Occipital lobe (tissue), 2 donors: ENCODE results near the gene ERLIN1. TPM values are rescaled to one million over a fixed set of nuclear protein-coding genes. Genes with fewer than 3 reads are reported as not detected.
"Not testable (repeated sequence)": the region's sequence is repeated elsewhere in the genome, so short reads cannot be mapped to it uniquely, and the experiment has no call there.

ENCODE experiments used
- DNase-seq: peaks from one replicate; lab custom pipeline; 2025; lab: John Stamatoyannopoulos, UW
- total RNA-seq: library from RNA; depleted of rRNA; stranded (reverse); fragments of >200 nt; gene quantifications from one replicate; pipeline ENCODE4 v1.2.3, GENCODE V29; 2014

Gene ERLIN1
- total RNA-seq, 1 donor from 2014 or later: 9.8 TPM

GRCh38 chr10:100135486-100135885, 50.3 kb downstream of the ERLIN1 start:
- DNase-seq: no peak

GRCh38 chr10:100133801-100134200, 52.0 kb downstream of the ERLIN1 start:
- DNase-seq: no peak

- no peak for DNase-seq
Observed at GRCh38 chr10:100132427-100132826, 53.4 kb downstream of the ERLIN1 start.

- no peak for DNase-seq
Observed at GRCh38 chr10:100131571-100131970, 54.3 kb downstream of the ERLIN1 start.

- no peak for DNase-seq
Observed at GRCh38 chr10:100130831-100131230, 55.0 kb downstream of the ERLIN1 start.

GRCh38 chr10:100129424-100129823, 56.4 kb downstream of the ERLIN1 start:
- DNase-seq: no peak

- DNase-seq: no peak
Observed at GRCh38 chr10:100128951-100129350, 56.9 kb downstream of the ERLIN1 start.

GRCh38 chr10:100125335-100125734, 60.5 kb downstream of the ERLIN1 start:
- not testable (repeated sequence) for DNase-seq

- no peak for DNase-seq
Observed at GRCh38 chr10:100124097-100124496, 61.7 kb downstream of the ERLIN1 start.

GRCh38 chr10:100122780-100123179, 63.0 kb downstream of the ERLIN1 start:
- DNase-seq: no peak

GRCh38 chr10:100120550-100120949, 65.3 kb downstream of the ERLIN1 start:
- no peak for DNase-seq

- no peak for DNase-seq
Observed at GRCh38 chr10:100119726-100120125, 66.1 kb downstream of the ERLIN1 start.

- DNase-seq: no peak
Observed at GRCh38 chr10:100114976-100115770, 70.7 kb downstream of the ERLIN1 start.

- DNase-seq: no peak
Observed at GRCh38 chr10:100114460-100114859, 71.4 kb downstream of the ERLIN1 start.

- no peak for DNase-seq
Observed at GRCh38 chr10:100109670-100110069, 76.2 kb downstream of the ERLIN1 start.

GRCh38 chr10:100106865-100107264, 79.0 kb downstream of the ERLIN1 start:
- no peak for DNase-seq

GRCh38 chr10:100104300-100104699, 81.5 kb downstream of the ERLIN1 start:
- no peak for DNase-seq

GRCh38 chr10:100103581-100103980, 82.2 kb downstream of the ERLIN1 start:
- no peak for DNase-seq

GRCh38 chr10:100101192-100102076, 84.4 kb downstream of the ERLIN1 start:
- no peak for DNase-seq

GRCh38 chr10:100100651-100101184, 85.1 kb downstream of the ERLIN1 start:
- no peak for DNase-seq
